PC-9 (cell line): ENCODE measurements around the gene ERCC2.

Experiments used
- EZH2 ChIP-seq: fragments of 200-600 bp; sonication (generic); IDR thresholded peaks from 2 replicates; pipeline ENCODE4 v1.8.0; 2017; ENCODE audit warnings: antibody characterized with exemption, low read depth
- TF ChIP-seq, protein P1 (sequence below): fragments of 200-600 bp; sonication (generic); conservative IDR thresholded peaks from 2 replicates; pipeline ENCODE4 v1.6.1; 2017; ENCODE audit warnings: mixed run types, antibody characterized with exemption, mild to moderate bottlenecking, moderate library complexity

DNA sequence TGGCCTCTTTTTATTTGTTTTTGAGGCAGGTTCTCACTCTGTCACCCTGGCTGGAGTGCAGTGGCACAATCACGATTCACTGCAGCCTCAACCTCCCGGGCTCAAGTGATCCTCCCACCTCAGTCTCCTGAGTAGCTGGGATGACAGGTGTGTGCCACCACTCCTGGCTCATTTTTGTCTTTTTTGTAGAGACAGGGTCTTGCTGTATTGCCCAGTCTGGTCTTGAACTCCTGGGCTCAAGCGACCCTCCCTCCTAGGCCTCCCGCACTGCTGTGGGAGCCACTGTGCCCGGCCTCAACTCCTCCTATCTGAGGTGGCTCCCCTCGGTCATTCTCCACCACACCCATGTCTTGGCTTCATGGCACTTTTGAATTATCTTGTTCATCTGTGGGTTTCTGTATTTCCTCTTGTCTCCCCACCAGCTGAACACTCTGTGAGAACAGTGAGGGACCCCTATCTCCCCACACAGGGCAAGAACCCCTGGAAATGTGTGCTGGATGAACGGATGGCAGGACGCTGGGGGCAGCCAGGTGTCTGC, 55.6 kb downstream of the ERCC2 start:
- TF ChIP-seq, protein P1, sequence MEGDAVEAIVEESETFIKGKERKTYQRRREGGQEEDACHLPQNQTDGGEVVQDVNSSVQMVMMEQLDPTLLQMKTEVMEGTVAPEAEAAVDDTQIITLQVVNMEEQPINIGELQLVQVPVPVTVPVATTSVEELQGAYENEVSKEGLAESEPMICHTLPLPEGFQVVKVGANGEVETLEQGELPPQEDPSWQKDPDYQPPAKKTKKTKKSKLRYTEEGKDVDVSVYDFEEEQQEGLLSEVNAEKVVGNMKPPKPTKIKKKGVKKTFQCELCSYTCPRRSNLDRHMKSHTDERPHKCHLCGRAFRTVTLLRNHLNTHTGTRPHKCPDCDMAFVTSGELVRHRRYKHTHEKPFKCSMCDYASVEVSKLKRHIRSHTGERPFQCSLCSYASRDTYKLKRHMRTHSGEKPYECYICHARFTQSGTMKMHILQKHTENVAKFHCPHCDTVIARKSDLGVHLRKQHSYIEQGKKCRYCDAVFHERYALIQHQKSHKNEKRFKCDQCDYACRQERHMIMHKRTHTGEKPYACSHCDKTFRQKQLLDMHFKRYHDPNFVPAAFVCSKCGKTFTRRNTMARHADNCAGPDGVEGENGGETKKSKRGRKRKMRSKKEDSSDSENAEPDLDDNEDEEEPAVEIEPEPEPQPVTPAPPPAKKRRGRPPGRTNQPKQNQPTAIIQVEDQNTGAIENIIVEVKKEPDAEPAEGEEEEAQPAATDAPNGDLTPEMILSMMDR = no peak
- TF ChIP-seq EZH2 = no peak
